NB4 (cell line): ENCODE data around the gene GET3.

Source experiments
- MYC ChIP-seq: IDR thresholded peaks from 2 replicates; pipeline ENCODE4 v1.6.1; 2011; ENCODE audit warnings: low read depth, low read length
- POLR2A ChIP-seq: IDR thresholded peaks from 2 replicates; pipeline ENCODE4 v1.6.1; 2011; ENCODE audit warnings: mild to moderate bottlenecking; ENCODE audit not compliant: insufficient read length; ENCODE audit errors: extremely low read depth
- TF ChIP-seq, protein P1 (sequence below): IDR thresholded peaks from one replicate; pipeline ENCODE4 v1.5.1; 2012; ENCODE audit warnings: low read depth, low read length
- TF ChIP-seq, protein P2 (sequence below): IDR thresholded peaks from 2 replicates; pipeline ENCODE4 v1.6.1; 2011; ENCODE audit warnings: low read depth, low read length

DNA sequence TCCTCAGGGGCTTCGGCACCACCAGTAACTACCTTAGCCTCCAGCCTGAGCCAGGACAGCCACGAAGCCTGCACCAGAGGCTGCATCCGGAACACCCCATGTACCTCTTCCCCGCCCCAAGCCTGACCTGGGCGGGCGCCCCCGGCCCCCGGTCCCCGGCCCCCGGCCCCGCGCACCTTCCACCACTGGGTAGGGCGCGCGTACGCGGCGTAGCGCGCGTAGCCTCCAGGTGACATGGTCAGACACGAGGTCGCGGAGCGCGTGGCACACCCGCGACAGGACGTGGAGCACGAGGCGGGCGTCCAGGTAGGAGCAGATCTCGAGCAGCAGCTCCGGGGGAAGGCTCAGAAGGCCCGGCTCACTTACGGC lies 41.3 kb upstream of the GET3 start:
- no peak for TF ChIP-seq POLR2A
- TF ChIP-seq MYC, result no peak
- TF ChIP-seq, protein P1, sequence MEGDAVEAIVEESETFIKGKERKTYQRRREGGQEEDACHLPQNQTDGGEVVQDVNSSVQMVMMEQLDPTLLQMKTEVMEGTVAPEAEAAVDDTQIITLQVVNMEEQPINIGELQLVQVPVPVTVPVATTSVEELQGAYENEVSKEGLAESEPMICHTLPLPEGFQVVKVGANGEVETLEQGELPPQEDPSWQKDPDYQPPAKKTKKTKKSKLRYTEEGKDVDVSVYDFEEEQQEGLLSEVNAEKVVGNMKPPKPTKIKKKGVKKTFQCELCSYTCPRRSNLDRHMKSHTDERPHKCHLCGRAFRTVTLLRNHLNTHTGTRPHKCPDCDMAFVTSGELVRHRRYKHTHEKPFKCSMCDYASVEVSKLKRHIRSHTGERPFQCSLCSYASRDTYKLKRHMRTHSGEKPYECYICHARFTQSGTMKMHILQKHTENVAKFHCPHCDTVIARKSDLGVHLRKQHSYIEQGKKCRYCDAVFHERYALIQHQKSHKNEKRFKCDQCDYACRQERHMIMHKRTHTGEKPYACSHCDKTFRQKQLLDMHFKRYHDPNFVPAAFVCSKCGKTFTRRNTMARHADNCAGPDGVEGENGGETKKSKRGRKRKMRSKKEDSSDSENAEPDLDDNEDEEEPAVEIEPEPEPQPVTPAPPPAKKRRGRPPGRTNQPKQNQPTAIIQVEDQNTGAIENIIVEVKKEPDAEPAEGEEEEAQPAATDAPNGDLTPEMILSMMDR, result no peak
- TF ChIP-seq, protein P2, sequence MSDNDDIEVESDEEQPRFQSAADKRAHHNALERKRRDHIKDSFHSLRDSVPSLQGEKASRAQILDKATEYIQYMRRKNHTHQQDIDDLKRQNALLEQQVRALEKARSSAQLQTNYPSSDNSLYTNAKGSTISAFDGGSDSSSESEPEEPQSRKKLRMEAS, result no peak
